SK-N-SH treated with all-trans-retinoic acid at 6 μM for 48 hours (cell line): ENCODE data around the gene TDO2.

Experiments used
- ATAC-seq: fragments of 200-7000 bp; cut with Tn5 transposase; 3 replicates; pipeline ENCODE4 v1.9.1; 2020; ENCODE audit warnings: mild to moderate bottlenecking, moderate library complexity
- ARNTL ChIP-seq: fragments of 450-650 bp; formaldehyde crosslinking; IDR thresholded peaks from 2 replicates; pipeline ENCODE4 v1.5.0; 2020; ENCODE audit warnings: low read depth, mild to moderate bottlenecking, moderate library complexity, borderline replicate concordance
- BACH2 ChIP-seq: fragments of 250-450 bp; sonication (Bioruptor Pico); IDR thresholded peaks from 2 replicates; pipeline ENCODE4 v1.9.0; 2021; ENCODE audit warnings: mild to moderate bottlenecking, borderline replicate concordance
- CSDC2 ChIP-seq: fragments of 250-450 bp; sonication (Bioruptor Pico); IDR thresholded peaks from 2 replicates; pipeline ENCODE4 v1.5.0; 2020; ENCODE audit warnings: mild to moderate bottlenecking, moderate library complexity
- ESRRG ChIP-seq: fragments of 250-450 bp; sonication (Bioruptor Pico); IDR thresholded peaks from 2 replicates; pipeline ENCODE4 v1.6.1; 2021; ENCODE audit warnings: mild to moderate bottlenecking
- GLIS3 ChIP-seq: fragments of 250-450 bp; sonication (Bioruptor Pico); IDR thresholded peaks from 2 replicates; pipeline ENCODE4 v1.5.0; 2020; ENCODE audit warnings: mild to moderate bottlenecking, moderate library complexity
- ISL1 ChIP-seq: fragments of 250-450 bp; sonication (Bioruptor Pico); IDR thresholded peaks from 2 replicates; pipeline ENCODE4 v2.1.2; 2022; ENCODE audit warnings: mild to moderate bottlenecking, moderate library complexity
- OSR1 ChIP-seq: fragments of 250-450 bp; sonication (Bioruptor Pico); IDR thresholded peaks from 2 replicates; pipeline ENCODE4 v1.8.0; 2022; ENCODE audit warnings: moderate library complexity, mild to moderate bottlenecking, inconsistent platforms
- PPARA ChIP-seq: fragments of 250-450 bp; sonication (Bioruptor Pico); IDR thresholded peaks from 2 replicates; pipeline ENCODE4 v1.5.0; 2020; ENCODE audit warnings: mild to moderate bottlenecking, borderline replicate concordance
- RARB ChIP-seq: fragments of 250-450 bp; sonication (Bioruptor Pico); IDR thresholded peaks from 2 replicates; pipeline ENCODE4 v1.8.0; 2021; ENCODE audit warnings: mild to moderate bottlenecking, moderate library complexity
- SNAI2 ChIP-seq: fragments of 250-450 bp; sonication (Bioruptor Pico); IDR thresholded peaks from 2 replicates; pipeline ENCODE4 v1.5.0; 2020; ENCODE audit warnings: mild to moderate bottlenecking, moderate library complexity
- TCF4 ChIP-seq: fragments of 250-450 bp; sonication (Bioruptor Pico); IDR thresholded peaks from 2 replicates; pipeline ENCODE4 v1.8.0; 2021; ENCODE audit warnings: mild to moderate bottlenecking, moderate library complexity, borderline replicate concordance
- TOX ChIP-seq: fragments of 250-450 bp; sonication (Bioruptor Pico); IDR thresholded peaks from 2 replicates; pipeline ENCODE4 v1.8.0; 2021; ENCODE audit warnings: mild to moderate bottlenecking, moderate library complexity, borderline replicate concordance
- ZC3H10 ChIP-seq: fragments of 250-450 bp; sonication (Bioruptor Pico); IDR thresholded peaks from 2 replicates; pipeline ENCODE4 v1.5.1; 2021; ENCODE audit warnings: mild to moderate bottlenecking, moderate library complexity
- ZFP3 ChIP-seq: fragments of 250-450 bp; sonication (Bioruptor Pico); IDR thresholded peaks from 2 replicates; pipeline ENCODE4 v1.5.0; 2020; ENCODE audit warnings: mild to moderate bottlenecking, moderate library complexity
- ZFP30 ChIP-seq: fragments of 450-650 bp; formaldehyde crosslinking; IDR thresholded peaks from 2 replicates; pipeline ENCODE4 v1.5.0; 2022; ENCODE audit warnings: mild to moderate bottlenecking, moderate library complexity
- ZNF565 ChIP-seq: fragments of 450-650 bp; formaldehyde crosslinking; conservative IDR thresholded peaks from 2 replicates; pipeline ENCODE4 v1.5.0; 2020; ENCODE audit warnings: low read depth, mild to moderate bottlenecking, moderate library complexity
- ZNF70 ChIP-seq: fragments of 450-650 bp; formaldehyde crosslinking; IDR thresholded peaks from 2 replicates; pipeline ENCODE4 v1.5.0; 2020; ENCODE audit warnings: mild to moderate bottlenecking, moderate library complexity
- ZNF8 ChIP-seq: fragments of 450-650 bp; formaldehyde crosslinking; IDR thresholded peaks from 2 replicates; pipeline ENCODE4 v1.5.0; 2020; ENCODE audit warnings: mild to moderate bottlenecking, moderate library complexity
- TF ChIP-seq, protein P1 (sequence below): fragments of 250-450 bp; sonication (Bioruptor Pico); IDR thresholded peaks from 2 replicates; pipeline ENCODE4 v1.8.0; 2020; ENCODE audit warnings: mild to moderate bottlenecking, moderate library complexity, borderline replicate concordance
- TF ChIP-seq, protein P2 (sequence below): fragments of 250-450 bp; sonication (Bioruptor Pico); IDR thresholded peaks from 2 replicates; pipeline ENCODE4 v1.5.1; 2020; ENCODE audit warnings: low read depth, mild to moderate bottlenecking, moderate library complexity
- TF ChIP-seq, protein P3 (sequence below): fragments of 250-450 bp; sonication (Bioruptor Pico); IDR thresholded peaks from 2 replicates; pipeline ENCODE4 v1.5.1; 2021; ENCODE audit warnings: mild to moderate bottlenecking, moderate library complexity
- TF ChIP-seq, protein P4 (sequence below): fragments of 250-450 bp; sonication (Bioruptor Pico); IDR thresholded peaks from 2 replicates; pipeline ENCODE4 v1.5.0; 2020; ENCODE audit warnings: mild to moderate bottlenecking, moderate library complexity
- TF ChIP-seq, protein P5 (sequence below): fragments of 250-450 bp; sonication (Bioruptor Pico); IDR thresholded peaks from 2 replicates; pipeline ENCODE4 v1.8.0; 2021; ENCODE audit warnings: low read depth, mild to moderate bottlenecking, moderate library complexity, borderline replicate concordance

Gene TDO2

DNA sequence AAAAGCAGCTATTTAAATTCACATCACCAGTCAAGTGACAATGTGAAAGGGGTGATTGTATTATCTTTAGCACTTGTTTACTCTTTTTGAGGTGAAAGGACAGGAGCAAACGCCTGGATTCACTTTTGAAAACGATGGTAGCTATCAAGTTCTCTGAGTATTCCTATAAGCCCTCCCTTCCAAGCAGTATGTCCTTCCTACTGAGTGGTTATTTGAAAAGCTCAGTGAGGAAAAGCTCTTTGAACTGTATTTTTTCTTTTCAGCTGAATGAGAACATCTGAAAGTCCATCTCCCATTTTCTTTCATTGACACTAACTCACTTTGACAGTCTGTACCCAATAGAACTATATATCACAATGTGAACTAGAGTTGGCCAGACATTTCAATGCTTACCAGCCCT is 59.3 kb downstream of the TDO2 start:
- TF ChIP-seq TOX (no peak), CSDC2 (CRISPR knock-in tag) (no peak), ESRRG (CRISPR knock-in tag) (no peak), OSR1 (CRISPR knock-in tag) (no peak), GLIS3 (CRISPR knock-in tag) (no peak), SNAI2 (no peak), RARB (CRISPR knock-in tag) (no peak), ARNTL (CRISPR knock-in tag) (no peak), ZNF8 (no peak)
- TF ChIP-seq, protein P1, sequence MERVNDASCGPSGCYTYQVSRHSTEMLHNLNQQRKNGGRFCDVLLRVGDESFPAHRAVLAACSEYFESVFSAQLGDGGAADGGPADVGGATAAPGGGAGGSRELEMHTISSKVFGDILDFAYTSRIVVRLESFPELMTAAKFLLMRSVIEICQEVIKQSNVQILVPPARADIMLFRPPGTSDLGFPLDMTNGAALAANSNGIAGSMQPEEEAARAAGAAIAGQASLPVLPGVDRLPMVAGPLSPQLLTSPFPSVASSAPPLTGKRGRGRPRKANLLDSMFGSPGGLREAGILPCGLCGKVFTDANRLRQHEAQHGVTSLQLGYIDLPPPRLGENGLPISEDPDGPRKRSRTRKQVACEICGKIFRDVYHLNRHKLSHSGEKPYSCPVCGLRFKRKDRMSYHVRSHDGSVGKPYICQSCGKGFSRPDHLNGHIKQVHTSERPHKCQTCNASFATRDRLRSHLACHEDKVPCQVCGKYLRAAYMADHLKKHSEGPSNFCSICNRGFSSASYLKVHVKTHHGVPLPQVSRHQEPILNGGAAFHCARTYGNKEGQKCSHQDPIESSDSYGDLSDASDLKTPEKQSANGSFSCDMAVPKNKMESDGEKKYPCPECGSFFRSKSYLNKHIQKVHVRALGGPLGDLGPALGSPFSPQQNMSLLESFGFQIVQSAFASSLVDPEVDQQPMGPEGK (CRISPR knock-in tag) = no peak
- TF ChIP-seq, protein P2, sequence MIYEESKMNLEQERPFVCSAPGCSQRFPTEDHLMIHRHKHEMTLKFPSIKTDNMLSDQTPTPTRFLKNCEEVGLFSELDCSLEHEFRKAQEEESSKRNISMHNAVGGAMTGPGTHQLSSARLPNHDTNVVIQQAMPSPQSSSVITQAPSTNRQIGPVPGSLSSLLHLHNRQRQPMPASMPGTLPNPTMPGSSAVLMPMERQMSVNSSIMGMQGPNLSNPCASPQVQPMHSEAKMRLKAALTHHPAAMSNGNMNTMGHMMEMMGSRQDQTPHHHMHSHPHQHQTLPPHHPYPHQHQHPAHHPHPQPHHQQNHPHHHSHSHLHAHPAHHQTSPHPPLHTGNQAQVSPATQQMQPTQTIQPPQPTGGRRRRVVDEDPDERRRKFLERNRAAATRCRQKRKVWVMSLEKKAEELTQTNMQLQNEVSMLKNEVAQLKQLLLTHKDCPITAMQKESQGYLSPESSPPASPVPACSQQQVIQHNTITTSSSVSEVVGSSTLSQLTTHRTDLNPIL (CRISPR knock-in tag) = no peak
- TF ChIP-seq, protein P3, sequence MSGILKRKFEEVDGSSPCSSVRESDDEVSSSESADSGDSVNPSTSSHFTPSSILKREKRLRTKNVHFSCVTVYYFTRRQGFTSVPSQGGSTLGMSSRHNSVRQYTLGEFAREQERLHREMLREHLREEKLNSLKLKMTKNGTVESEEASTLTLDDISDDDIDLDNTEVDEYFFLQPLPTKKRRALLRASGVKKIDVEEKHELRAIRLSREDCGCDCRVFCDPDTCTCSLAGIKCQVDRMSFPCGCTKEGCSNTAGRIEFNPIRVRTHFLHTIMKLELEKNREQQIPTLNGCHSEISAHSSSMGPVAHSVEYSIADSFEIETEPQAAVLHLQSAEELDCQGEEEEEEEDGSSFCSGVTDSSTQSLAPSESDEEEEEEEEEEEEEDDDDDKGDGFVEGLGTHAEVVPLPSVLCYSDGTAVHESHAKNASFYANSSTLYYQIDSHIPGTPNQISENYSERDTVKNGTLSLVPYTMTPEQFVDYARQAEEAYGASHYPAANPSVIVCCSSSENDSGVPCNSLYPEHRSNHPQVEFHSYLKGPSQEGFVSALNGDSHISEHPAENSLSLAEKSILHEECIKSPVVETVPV = no peak
- TF ChIP-seq, protein P4, sequence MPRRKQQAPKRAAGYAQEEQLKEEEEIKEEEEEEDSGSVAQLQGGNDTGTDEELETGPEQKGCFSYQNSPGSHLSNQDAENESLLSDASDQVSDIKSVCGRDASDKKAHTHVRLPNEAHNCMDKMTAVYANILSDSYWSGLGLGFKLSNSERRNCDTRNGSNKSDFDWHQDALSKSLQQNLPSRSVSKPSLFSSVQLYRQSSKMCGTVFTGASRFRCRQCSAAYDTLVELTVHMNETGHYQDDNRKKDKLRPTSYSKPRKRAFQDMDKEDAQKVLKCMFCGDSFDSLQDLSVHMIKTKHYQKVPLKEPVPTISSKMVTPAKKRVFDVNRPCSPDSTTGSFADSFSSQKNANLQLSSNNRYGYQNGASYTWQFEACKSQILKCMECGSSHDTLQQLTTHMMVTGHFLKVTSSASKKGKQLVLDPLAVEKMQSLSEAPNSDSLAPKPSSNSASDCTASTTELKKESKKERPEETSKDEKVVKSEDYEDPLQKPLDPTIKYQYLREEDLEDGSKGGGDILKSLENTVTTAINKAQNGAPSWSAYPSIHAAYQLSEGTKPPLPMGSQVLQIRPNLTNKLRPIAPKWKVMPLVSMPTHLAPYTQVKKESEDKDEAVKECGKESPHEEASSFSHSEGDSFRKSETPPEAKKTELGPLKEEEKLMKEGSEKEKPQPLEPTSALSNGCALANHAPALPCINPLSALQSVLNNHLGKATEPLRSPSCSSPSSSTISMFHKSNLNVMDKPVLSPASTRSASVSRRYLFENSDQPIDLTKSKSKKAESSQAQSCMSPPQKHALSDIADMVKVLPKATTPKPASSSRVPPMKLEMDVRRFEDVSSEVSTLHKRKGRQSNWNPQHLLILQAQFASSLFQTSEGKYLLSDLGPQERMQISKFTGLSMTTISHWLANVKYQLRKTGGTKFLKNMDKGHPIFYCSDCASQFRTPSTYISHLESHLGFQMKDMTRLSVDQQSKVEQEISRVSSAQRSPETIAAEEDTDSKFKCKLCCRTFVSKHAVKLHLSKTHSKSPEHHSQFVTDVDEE = no peak
- ATAC-seq = no peak

DNA sequence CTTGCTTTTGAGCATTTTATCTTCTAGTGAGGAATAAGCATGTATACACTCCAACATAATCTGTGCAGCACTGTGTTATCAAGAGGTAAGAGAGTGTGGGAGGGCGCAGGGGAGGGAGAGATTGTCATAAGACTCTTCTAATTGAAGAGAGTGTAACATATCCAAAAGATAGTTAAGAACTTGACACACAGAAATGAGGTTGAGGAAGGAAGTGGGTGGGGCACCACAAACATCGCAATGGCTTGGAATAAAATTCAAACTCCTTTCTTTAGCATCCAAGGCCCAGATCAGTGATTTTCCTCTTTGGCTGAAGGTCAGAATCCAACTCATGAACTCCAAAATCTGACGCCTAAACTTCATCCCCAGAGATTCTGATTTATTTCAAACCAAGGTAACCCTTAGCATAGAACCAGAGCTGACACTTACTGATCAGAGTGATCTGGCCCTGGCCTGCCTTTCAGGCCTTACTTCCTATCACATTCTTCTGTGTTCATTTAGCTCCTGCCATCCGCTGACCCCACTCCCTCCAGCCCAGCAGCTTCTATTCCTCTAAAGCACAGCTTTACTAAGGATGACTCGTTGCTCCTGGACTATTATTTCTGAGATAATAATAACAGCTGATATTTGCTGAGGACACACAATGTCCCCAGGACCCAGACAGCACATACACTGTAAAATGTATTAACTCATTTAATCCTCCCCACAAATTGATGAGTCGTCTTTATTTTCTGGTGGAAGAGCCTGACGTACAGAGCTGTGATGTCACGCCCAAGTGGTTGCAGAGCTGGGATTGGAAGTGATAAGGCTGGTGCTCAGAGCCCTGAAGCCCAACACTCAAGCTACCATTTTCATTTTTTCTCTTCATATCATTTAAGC is 60.8 kb downstream of the TDO2 start:
- ATAC-seq = no peak

DNA sequence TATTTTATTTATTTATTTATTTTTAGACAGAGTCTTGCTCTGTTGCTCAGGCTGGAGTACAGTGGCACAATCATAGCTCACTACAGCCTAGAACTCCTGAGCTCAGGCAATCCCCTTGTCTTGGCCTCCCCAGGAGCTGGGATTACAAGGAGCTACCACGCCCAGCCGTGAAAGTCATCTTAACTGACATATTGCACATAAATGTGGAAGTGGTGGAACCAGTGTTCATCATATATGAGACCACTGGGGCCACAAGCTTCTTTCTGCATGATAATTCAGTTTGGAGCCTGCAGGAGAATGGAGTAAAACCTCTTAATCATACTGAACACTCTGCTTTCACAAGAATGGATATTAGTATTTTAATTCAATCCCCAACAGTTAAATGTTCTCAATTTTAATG is 62.7 kb downstream of the TDO2 start:
- TF ChIP-seq ZFP30 (CRISPR knock-in tag) (no peak), PPARA (CRISPR knock-in tag) (no peak), ZNF565 (CRISPR knock-in tag) (no peak), RARB (CRISPR knock-in tag) (no peak), TOX (no peak), BACH2 (CRISPR knock-in tag) (no peak), ZFP3 (CRISPR knock-in tag) (no peak), ZNF8 (no peak), ESRRG (CRISPR knock-in tag) (no peak), ZNF70 (CRISPR knock-in tag) (no peak), ZC3H10 (CRISPR knock-in tag) (no peak), TCF4 (CRISPR knock-in tag) (no peak), CSDC2 (CRISPR knock-in tag) (no peak), ARNTL (CRISPR knock-in tag) (no peak), ISL1 (CRISPR knock-in tag) (no peak), OSR1 (CRISPR knock-in tag) (no peak)
- TF ChIP-seq, protein P3 = no peak
- TF ChIP-seq, protein P1 (CRISPR knock-in tag) = no peak
- TF ChIP-seq, protein P5, sequence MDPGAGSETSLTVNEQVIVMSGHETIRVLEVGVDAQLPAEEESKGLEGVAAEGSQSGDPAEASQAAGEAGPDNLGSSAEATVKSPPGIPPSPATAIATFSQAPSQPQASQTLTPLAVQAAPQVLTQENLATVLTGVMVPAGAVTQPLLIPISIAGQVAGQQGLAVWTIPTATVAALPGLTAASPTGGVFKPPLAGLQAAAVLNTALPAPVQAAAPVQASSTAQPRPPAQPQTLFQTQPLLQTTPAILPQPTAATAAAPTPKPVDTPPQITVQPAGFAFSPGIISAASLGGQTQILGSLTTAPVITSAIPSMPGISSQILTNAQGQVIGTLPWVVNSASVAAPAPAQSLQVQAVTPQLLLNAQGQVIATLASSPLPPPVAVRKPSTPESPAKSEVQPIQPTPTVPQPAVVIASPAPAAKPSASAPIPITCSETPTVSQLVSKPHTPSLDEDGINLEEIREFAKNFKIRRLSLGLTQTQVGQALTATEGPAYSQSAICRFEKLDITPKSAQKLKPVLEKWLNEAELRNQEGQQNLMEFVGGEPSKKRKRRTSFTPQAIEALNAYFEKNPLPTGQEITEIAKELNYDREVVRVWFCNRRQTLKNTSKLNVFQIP (CRISPR knock-in tag) = no peak
- TF ChIP-seq, protein P2 (CRISPR knock-in tag) = no peak
- ATAC-seq = no peak

More for the DNA sequence above, 60.8 kb downstream of the TDO2 start:
- TF ChIP-seq ISL1 (CRISPR knock-in tag) = no peak
